Fibroblast of pulmonary artery (primary cell): ENCODE measurements around the gene HMCN1.
A peak's percentile ranks its signal among the peaks of the same experiment; 100 is the strongest.

ENCODE experiments used
- DNase-seq: peaks from one replicate; pipeline ENCODE4 v3.0.0-alpha.2; 2010; ENCODE audit warnings: low read depth
- H3K4me3 ChIP-seq: replicated peaks from 2 replicates; pipeline ENCODE4 v1.5.1; 2011; ENCODE audit warnings: low read depth, mild to moderate bottlenecking, control low read depth, low read length, moderate library complexity
- CTCF ChIP-seq: IDR thresholded peaks from 2 replicates; pipeline ENCODE4 v1.5.1; 2011; ENCODE audit warnings: mild to moderate bottlenecking, control low read depth, low read length, inconsistent platforms; ENCODE audit errors: missing control alignments

The HMCN1 gene

DNA sequence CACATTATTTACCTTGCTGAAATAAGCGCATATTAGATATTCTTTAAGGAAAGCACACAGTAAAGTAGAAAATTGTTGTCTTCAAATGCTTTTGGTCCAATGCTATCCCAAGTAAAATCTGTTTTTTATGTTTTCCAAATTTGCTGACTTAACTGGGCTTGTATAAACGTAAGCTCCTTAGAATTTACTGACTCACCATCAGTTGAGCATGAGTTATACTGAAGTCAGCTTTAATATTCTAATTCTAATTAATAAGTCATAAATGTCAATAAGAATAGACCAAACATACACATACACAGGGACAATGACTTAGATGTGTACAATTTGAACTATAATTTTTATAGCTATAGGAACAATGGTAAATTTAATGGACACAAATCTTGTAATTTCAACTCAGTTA lies 321.7 kb downstream of the HMCN1 start:
- no peak for TF ChIP-seq CTCF

GRCh38 chr1:186057086-186057485 lies 322.9 kb downstream of the HMCN1 start:
- TF ChIP-seq CTCF, result no peak
- H3K4me3 ChIP-seq, result no peak overlapping the region
- no peak for DNase-seq

More for the DNA sequence above, 321.7 kb downstream of the HMCN1 start:
- DNase-seq, result no peak
- H3K4me3 ChIP-seq, result no peak overlapping the region

GRCh38 chr1:186059311-186059710 lies 325.1 kb downstream of the HMCN1 start:
- no peak overlapping the region for H3K4me3 ChIP-seq
- DNase-seq, result peak; percentile 45
- no peak for TF ChIP-seq CTCF

GRCh38 chr1:186059752-186060151 lies 325.6 kb downstream of the HMCN1 start:
- no peak for TF ChIP-seq CTCF

GRCh38 chr1:186060226-186060625 lies 326.0 kb downstream of the HMCN1 start:
- no peak overlapping the region for H3K4me3 ChIP-seq
- DNase-seq, result no peak
- TF ChIP-seq CTCF, result no peak

More at GRCh38 chr1:186059752-186060151, 325.6 kb downstream of the HMCN1 start:
- no peak overlapping the region for H3K4me3 ChIP-seq
- no peak for DNase-seq

GRCh38 chr1:186063091-186063657 lies 329.0 kb downstream of the HMCN1 start:
- no peak for TF ChIP-seq CTCF
- DNase-seq, result no peak
- H3K4me3 ChIP-seq, result no peak overlapping the region

DNA sequence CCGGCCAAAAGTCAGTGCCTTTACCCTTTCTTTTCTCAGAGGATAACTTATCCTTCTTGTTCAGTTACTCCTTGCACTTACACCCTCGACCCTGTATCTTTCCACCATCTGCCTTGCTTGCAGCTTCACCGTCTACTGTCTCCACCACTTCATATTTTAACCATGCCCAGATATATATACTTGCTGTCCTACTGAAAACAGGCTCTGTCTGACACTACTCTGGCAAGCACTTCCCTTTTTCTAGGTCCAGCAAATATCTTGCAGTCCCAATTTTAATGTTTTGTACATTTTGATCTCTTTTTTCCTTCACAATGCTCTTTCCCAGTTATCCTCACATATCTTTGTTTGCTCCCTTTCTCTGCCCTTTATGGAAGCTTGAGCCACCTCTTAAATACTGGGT lies 332.2 kb downstream of the HMCN1 start:
- no peak for DNase-seq
- TF ChIP-seq CTCF, result no peak
- no peak overlapping the region for H3K4me3 ChIP-seq
